Measurements from ENCODE around the gene DBI.
"Not testable (repeated sequence)": the region's sequence is repeated elsewhere in the genome, so short reads cannot be mapped to it uniquely, and the experiment has no call there.

- TF ChIP-seq CTCF (IDR thresholded peaks at IDR 0.05 in 4 of 5, conservative IDR thresholded peaks at IDR 0.05 in 1 of 5); POLR2A (IDR thresholded peaks at IDR 0.05): not testable (repeated sequence)
These were observed 9.6 kb downstream of the DBI start for GRCh38 chr2:119376406-119376805.
